Hepatocyte (in vitro differentiated cells): Measurements from ENCODE around the gene PRTG.

Experiments used
- EZH2 ChIP-seq: fragments of 200-600 bp; sonication (generic); IDR thresholded peaks from 2 replicates; pipeline ENCODE4 v1.6.1; 2016; ENCODE audit warnings: antibody characterized with exemption, mild to moderate bottlenecking, borderline replicate concordance
- TF ChIP-seq, protein P1 (sequence below): fragments of 200-600 bp; sonication (generic); IDR thresholded peaks from 2 replicates; pipeline ENCODE4 v1.5.1; 2016; ENCODE audit warnings: antibody characterized with exemption, mild to moderate bottlenecking; ENCODE audit not compliant: poor library complexity

DNA sequence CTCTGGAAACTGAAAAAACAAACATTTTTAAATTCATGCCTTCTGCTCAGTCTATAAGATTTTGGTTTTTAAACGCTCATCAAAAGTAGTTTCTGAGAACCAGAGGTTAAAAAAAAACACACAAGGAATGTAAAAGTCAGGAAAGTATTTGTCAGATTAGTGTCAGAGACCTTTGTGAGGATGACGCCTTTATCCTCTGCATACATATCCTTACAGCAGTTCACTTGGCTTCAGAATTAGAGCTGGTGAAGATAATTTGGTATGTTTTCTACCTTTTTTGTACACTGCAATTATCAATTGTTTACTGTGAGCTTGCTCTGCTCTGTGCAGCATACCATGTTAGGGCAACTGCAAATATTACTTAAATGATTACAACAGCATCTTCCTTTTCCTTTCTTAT is 8.3 kb downstream of the PRTG start:
- TF ChIP-seq, protein P1, sequence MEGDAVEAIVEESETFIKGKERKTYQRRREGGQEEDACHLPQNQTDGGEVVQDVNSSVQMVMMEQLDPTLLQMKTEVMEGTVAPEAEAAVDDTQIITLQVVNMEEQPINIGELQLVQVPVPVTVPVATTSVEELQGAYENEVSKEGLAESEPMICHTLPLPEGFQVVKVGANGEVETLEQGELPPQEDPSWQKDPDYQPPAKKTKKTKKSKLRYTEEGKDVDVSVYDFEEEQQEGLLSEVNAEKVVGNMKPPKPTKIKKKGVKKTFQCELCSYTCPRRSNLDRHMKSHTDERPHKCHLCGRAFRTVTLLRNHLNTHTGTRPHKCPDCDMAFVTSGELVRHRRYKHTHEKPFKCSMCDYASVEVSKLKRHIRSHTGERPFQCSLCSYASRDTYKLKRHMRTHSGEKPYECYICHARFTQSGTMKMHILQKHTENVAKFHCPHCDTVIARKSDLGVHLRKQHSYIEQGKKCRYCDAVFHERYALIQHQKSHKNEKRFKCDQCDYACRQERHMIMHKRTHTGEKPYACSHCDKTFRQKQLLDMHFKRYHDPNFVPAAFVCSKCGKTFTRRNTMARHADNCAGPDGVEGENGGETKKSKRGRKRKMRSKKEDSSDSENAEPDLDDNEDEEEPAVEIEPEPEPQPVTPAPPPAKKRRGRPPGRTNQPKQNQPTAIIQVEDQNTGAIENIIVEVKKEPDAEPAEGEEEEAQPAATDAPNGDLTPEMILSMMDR = no peak
- TF ChIP-seq EZH2 = no peak
